Fibroblast of lung (primary cell): ENCODE data around the gene SGO2.

Source experiments
- EZH2 ChIP-seq: IDR thresholded peaks from 2 replicates; pipeline ENCODE4 v1.5.1; 2012; ENCODE audit warnings: low read length, control low read depth, mild to moderate bottlenecking; ENCODE audit errors: missing control alignments
- TF ChIP-seq, protein P1 (sequence below), 2 donors: IDR thresholded peaks in 1 of 2; conservative IDR thresholded peaks in 1 of 2; 1 replicate in 1 of 2; 2 replicates in 1 of 2; pipeline ENCODE4 v1.5.1; 2011 to 2012; ENCODE audit warnings: low read length in 2 of 2, control low read depth in 1 of 2, inconsistent platforms in 1 of 2, low read depth in 1 of 2, mild to moderate bottlenecking in 1 of 2

GRCh38 chr2:200486529-200486928 lies 39.5 kb upstream of the SGO2 start:
- TF ChIP-seq, protein P1, sequence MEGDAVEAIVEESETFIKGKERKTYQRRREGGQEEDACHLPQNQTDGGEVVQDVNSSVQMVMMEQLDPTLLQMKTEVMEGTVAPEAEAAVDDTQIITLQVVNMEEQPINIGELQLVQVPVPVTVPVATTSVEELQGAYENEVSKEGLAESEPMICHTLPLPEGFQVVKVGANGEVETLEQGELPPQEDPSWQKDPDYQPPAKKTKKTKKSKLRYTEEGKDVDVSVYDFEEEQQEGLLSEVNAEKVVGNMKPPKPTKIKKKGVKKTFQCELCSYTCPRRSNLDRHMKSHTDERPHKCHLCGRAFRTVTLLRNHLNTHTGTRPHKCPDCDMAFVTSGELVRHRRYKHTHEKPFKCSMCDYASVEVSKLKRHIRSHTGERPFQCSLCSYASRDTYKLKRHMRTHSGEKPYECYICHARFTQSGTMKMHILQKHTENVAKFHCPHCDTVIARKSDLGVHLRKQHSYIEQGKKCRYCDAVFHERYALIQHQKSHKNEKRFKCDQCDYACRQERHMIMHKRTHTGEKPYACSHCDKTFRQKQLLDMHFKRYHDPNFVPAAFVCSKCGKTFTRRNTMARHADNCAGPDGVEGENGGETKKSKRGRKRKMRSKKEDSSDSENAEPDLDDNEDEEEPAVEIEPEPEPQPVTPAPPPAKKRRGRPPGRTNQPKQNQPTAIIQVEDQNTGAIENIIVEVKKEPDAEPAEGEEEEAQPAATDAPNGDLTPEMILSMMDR (conservative IDR thresholded peaks at IDR 0.05 in 1 of 2, IDR thresholded peaks at IDR 0.05 in 1 of 2; ENCODE audit: low read depth in 1 of 2, low read length in 2 of 2) = no peak
- no peak for TF ChIP-seq EZH2
